Prostate gland (tissue), 2 donors: ENCODE data around the gene PTPN14. TPM values are rescaled to one million over a fixed set of nuclear protein-coding genes. Genes with fewer than 3 reads are reported as not detected.
A peak's percentile ranks its signal among the peaks of the same experiment; 100 is the strongest.

Experiments
- DNase-seq: peaks from one replicate; pipeline ENCODE4 v3.0.0-alpha.2; 2019; ENCODE audit warnings: low spot score
- H3K27ac ChIP-seq, 2 donors: fragments of 200-600 bp; sonication (generic); 2 replicates each; pipeline ENCODE4 v1.5.1; 2017 to 2019
- H3K27me3 ChIP-seq: fragments of 200-600 bp; sonication (generic); replicated peaks from 2 replicates; pipeline ENCODE4 v1.5.1; 2019; ENCODE audit not compliant: insufficient read depth
- H3K36me3 ChIP-seq, 2 donors: fragments of 200-600 bp; sonication (generic); 1 replicate in 1 of 2; 2 replicates in 1 of 2; pipeline versions ENCODE4 v1.5.1 to v1.8.1; 2017 to 2019
- H3K4me1 ChIP-seq: fragments of 200-600 bp; sonication (generic); replicated peaks from 2 replicates; pipeline ENCODE4 v1.5.1; 2019
- H3K4me3 ChIP-seq, 2 donors: fragments of 200-600 bp; sonication (generic); 2 replicates each; pipeline ENCODE4 v1.5.1; 2017 to 2019
- H3K9me3 ChIP-seq: fragments of 200-600 bp; sonication (generic); 2 replicates; pipeline ENCODE4 v1.5.1; 2017
- CTCF ChIP-seq, 4 experiments: fragments of 200-600 bp in 2 of 4; fragments of 450-650 bp in 2 of 4; sonication (generic) in 2 of 4; IDR thresholded peaks; 1 replicate in 3 of 4; 2 replicates in 1 of 4; pipeline ENCODE4 v1.5.1; 2016 to 2019; ENCODE audit warnings: antibody characterized with exemption in 4 of 4, mild to moderate bottlenecking in 2 of 4, moderate library complexity in 2 of 4
- POLR2A ChIP-seq: fragments of 450-650 bp; IDR thresholded peaks from one replicate; pipeline ENCODE4 v1.6.1; 2016; ENCODE audit warnings: antibody characterized with exemption, mild to moderate bottlenecking
- POLR2AphosphoS5 ChIP-seq: sonication (generic); formaldehyde crosslinking; IDR thresholded peaks from one replicate; pipeline ENCODE4 v1.6.1; 2017; ENCODE audit warnings: antibody characterized with exemption
- WGBS: methylation state at CpG from one replicate; pipeline ENCODE4 v1.1.5; 2018; 5-methylcytosine and 5-hydroxymethylcytosine counted together
- intact Hi-C: fragments of 100-400 bp; cut with DNase I; formaldehyde crosslinking; loops from one replicate; pipeline ENCODE4 v1.14.2; 2022
- total RNA-seq, 2 donors: library from RNA; depleted of rRNA; stranded (reverse); fragments of >200 nt; gene quantifications; one replicate each; pipeline ENCODE4 v1.1.0, GENCODE V29; 2016

Gene PTPN14
- total RNA-seq, 2 donors from 2014 or later: 36.6 to 54.0 TPM

DNA sequence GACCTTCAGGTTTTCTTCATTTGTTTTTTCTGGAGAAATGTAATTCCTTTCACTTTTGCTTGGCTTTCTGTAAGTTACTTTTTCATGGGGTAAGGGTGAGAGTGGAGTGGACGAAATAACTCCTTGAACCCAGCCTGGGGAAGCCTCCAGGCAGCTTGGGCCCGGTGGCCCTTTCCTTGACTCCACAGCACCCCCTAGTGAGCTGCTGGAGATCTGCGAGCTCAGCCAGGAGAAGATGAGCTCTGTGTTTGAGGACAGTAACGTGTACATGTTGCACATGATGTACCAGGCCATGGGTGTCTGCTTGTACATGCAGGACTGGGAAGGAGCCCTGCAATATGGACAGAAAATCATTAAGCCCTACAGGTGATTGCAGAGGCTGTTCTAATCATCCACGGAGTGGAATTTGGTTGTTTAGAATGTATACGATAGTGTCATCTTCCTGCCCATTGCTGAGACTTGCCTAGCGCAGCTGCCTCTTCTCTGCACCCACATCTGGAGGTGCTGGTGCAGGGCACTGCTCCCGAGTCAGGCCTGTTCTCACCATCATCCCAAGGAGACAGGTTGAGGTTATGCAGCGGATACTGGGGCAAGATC is 219.5 kb downstream of the PTPN14 start:
- H3K4me1 ChIP-seq: peaks cover 11% of the 10 kb centered on the region
- no peak for DNase-seq
- TF ChIP-seq POLR2AphosphoS5 (no peak), POLR2A (no peak), CTCF (IDR thresholded peaks at IDR 0.05) (peak in 3 of 4 experiments; percentile 25 to 44 (median 38))
- no peaks in the 10 kb centered on the region for H3K9me3 ChIP-seq
- no peak overlapping the region for H3K4me3 ChIP-seq
- WGBS: 74% methylated on average over 9 of the region's 9 CpGs
- intact Hi-C loops: loop anchor here (2.0 to 10.0 kb wide), 2 partner anchors 253 to 1193 kb away; no protein-coding TSS in a partner anchor
- no peaks in the 10 kb centered on the region for H3K27me3 ChIP-seq
- no peak overlapping the region for H3K27ac ChIP-seq
- H3K36me3 ChIP-seq: no peaks in the 10 kb centered on the region

- peak overlapping the region; percentile 33 to 52 for H3K27ac ChIP-seq
- H3K36me3 ChIP-seq: no peaks in the 10 kb centered on the region
- no peak overlapping the region for H3K4me3 ChIP-seq
- 96% methylated on average over 1 of the region's 1 CpG for WGBS
- DNase-seq: no peak
- intact Hi-C loops: loop anchor here (10.0 kb wide), 1 partner anchor 1194 kb away; no protein-coding TSS in a partner anchor
- H3K4me1 ChIP-seq: peaks cover 11% of the 10 kb centered on the region
- TF ChIP-seq POLR2AphosphoS5 (no peak), CTCF (IDR thresholded peaks at IDR 0.05) (no peak), POLR2A (no peak)
- no peaks in the 10 kb centered on the region for H3K9me3 ChIP-seq
- H3K27me3 ChIP-seq: no peaks in the 10 kb centered on the region
These were observed 220.2 kb downstream of the PTPN14 start for GRCh38 chr1:214331180-214331579.

GRCh38 chr1:214330715-214331114 is 220.7 kb downstream of the PTPN14 start:
- Histone ChIP-seq H3K27ac (peak overlapping the region; percentile 33 to 52), H3K4me1 (peaks cover 11% of the 10 kb centered on the region), H3K9me3 (no peaks in the 10 kb centered on the region), H3K27me3 (no peaks in the 10 kb centered on the region), H3K4me3 (no peak overlapping the region), H3K36me3 (no peaks in the 10 kb centered on the region)
- WGBS: 65% methylated on average over 12 of the region's 12 CpGs
- TF ChIP-seq POLR2A (no peak), POLR2AphosphoS5 (no peak), CTCF (IDR thresholded peaks at IDR 0.05) (no peak)
- intact Hi-C loops: loop anchor here (10.0 kb wide), 1 partner anchor 1194 kb away; no protein-coding TSS in a partner anchor
- no peak for DNase-seq

DNA sequence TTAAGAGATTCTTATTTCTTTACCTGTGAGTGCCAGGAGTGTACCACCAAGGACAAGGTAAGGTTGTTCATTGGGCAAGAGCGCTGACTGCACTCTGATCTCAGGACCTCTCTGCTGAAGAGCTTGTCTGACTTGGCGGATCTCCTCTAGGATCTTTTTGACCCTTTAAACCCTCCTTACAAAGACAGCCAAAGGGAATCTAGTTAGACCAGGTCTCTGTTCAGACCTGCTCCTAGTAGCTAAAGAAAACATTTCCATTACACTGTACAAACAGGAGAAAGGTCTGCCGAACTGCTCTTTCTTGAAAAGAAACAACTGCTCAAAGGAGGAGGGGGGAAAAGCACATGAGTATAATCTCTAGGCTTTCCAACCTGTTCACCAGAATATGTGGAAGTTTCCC is 221.2 kb downstream of the PTPN14 start:
- Histone ChIP-seq H3K27ac (peak overlapping the region; percentile 33 to 52), H3K9me3 (no peaks in the 10 kb centered on the region), H3K36me3 (no peaks in the 10 kb centered on the region), H3K27me3 (no peaks in the 10 kb centered on the region), H3K4me3 (no peak overlapping the region), H3K4me1 (peaks cover 11% of the 10 kb centered on the region)
- intact Hi-C loops: loop anchor here (10.0 kb wide), 1 partner anchor 1195 kb away; no protein-coding TSS in a partner anchor
- peak; percentile 31 for DNase-seq
- 59% methylated on average over 3 of the region's 3 CpGs for whole genome bisulfite sequencing
- TF ChIP-seq POLR2AphosphoS5 (peak; percentile 53), CTCF (IDR thresholded peaks at IDR 0.05) (no peak), POLR2A (no peak)
